ENCODE results near the gene TRPV4.
"Not testable (repeated sequence)": the region's sequence is repeated elsewhere in the genome, so short reads cannot be mapped to it uniquely, and the experiment has no call there.

TRPV4 gene

GRCh38 chr12:109858764-109859163, 25.6 kb upstream of the TRPV4 start:
- DNase-seq, result no peak

GRCh38 chr12:109857715-109858114, 24.5 kb upstream of the TRPV4 start:
- no peak for DNase-seq

GRCh38 chr12:109855377-109855776, 22.2 kb upstream of the TRPV4 start:
- DNase-seq, result no peak

- DNase-seq, result not testable (repeated sequence)
These were observed 17.3 kb upstream of the TRPV4 start for GRCh38 chr12:109850518-109850917.

- no peak for DNase-seq
These were observed 14.0 kb upstream of the TRPV4 start for GRCh38 chr12:109847142-109847735.

GRCh38 chr12:109845824-109846205, 12.6 kb upstream of the TRPV4 start:
- DNase-seq, result no peak

- peak; percentile 89 for DNase-seq
These were observed 12.0 kb upstream of the TRPV4 start for GRCh38 chr12:109844983-109845823.

- no peak for DNase-seq
These were observed 10.9 kb upstream of the TRPV4 start for GRCh38 chr12:109844091-109844490.

GRCh38 chr12:109842021-109842420, 8.8 kb upstream of the TRPV4 start:
- DNase-seq, result no peak

- DNase-seq, result no peak
These were observed 8.2 kb upstream of the TRPV4 start for GRCh38 chr12:109841356-109841755.

- no peak for DNase-seq
These were observed 7.3 kb upstream of the TRPV4 start for GRCh38 chr12:109840305-109841074.

GRCh38 chr12:109839444-109839843, 6.2 kb upstream of the TRPV4 start:
- no peak for DNase-seq

- no peak for DNase-seq
These were observed 3.7 kb upstream of the TRPV4 start for GRCh38 chr12:109836916-109837315.

GRCh38 chr12:109835827-109836226, 2.6 kb upstream of the TRPV4 start:
- DNase-seq, result no peak

- no peak for DNase-seq
These were observed 474 bp downstream of the TRPV4 start for GRCh38 chr12:109832541-109833306.

- DNase-seq, result no peak
These were observed 1.3 kb downstream of the TRPV4 start for GRCh38 chr12:109831929-109832328.

- DNase-seq, result no peak
These were observed 1.8 kb downstream of the TRPV4 start for GRCh38 chr12:109831365-109831764.

GRCh38 chr12:109830718-109831117, 2.5 kb downstream of the TRPV4 start:
- DNase-seq, result no peak

GRCh38 chr12:109830267-109830666, 2.9 kb downstream of the TRPV4 start:
- no peak for DNase-seq

GRCh38 chr12:109829667-109830066, 3.5 kb downstream of the TRPV4 start:
- no peak for DNase-seq

GRCh38 chr12:109828754-109829511, 4.3 kb downstream of the TRPV4 start:
- DNase-seq, result no peak

Data from activated CD8-positive, alpha-beta memory T cell treated with anti-CD3 and anti-CD28 coated beads, Interleukin-2, amount 50 U/mL, for 4 hours (primary cell).